IMR-90 (cell line): ENCODE data around the gene GLS2. TPM values are rescaled to one million over a fixed set of nuclear protein-coding genes. Genes with fewer than 3 reads are reported as not detected.
A peak's percentile ranks its signal among the peaks of the same experiment; 100 is the strongest.

Source experiments
- ATAC-seq: fragments of 200-7000 bp; cut with Tn5 transposase; 2 replicates; pipeline ENCODE4 v1.9.1; 2020; ENCODE audit warnings: low read depth, mild to moderate bottlenecking, moderate library complexity
- BruUV-seq: library from RNA; stranded (reverse); fragments of 400-500 nt; replicated peaks from 2 replicates; lab custom pipeline; 2021; lab: Mats Ljungman, UMichigan
- CTCF ChIA-PET: fragments of 300-600 bp; formaldehyde crosslinking; extraction: SDS; loops from one replicate; lab custom pipeline; 2021; ENCODE audit warnings: antibody characterized with exemption; lab: Yijun Ruan, JAX
- POLR2A ChIA-PET: fragments of 300-600 bp; sonication (Branson Sonifier 250); formaldehyde crosslinking; loops from one replicate; lab custom pipeline; 2022; ENCODE audit warnings: antibody characterized with exemption; ENCODE audit not compliant: unreplicated experiment; lab: Charles Lee
- DNase-seq: peaks from one replicate; pipeline ENCODE4 v3.0.0; 2013
- H2AFZ ChIP-seq: replicated peaks from 2 replicates; pipeline ENCODE3; 2013; ENCODE audit warnings: low read length, mild to moderate bottlenecking; ENCODE audit not compliant: poor library complexity
- H2AK5ac ChIP-seq: 2 replicates; pipeline ENCODE4 v1.6.1; 2013; ENCODE audit warnings: low read depth, low read length, inconsistent platforms
- H2AK9ac ChIP-seq: replicated peaks from 2 replicates; pipeline ENCODE3; 2013; ENCODE audit warnings: mild to moderate bottlenecking, low read depth, low read length, moderate library complexity; ENCODE audit not compliant: poor library complexity
- H2BK120ac ChIP-seq: 2 replicates; pipeline ENCODE4 v1.6.1; 2013; ENCODE audit warnings: low read depth, low read length, inconsistent platforms
- H2BK15ac ChIP-seq: 3 replicates; pipeline ENCODE4 v1.6.1; 2013; ENCODE audit warnings: low read depth, low read length, inconsistent platforms
- H2BK20ac ChIP-seq: 2 replicates; pipeline ENCODE4 v1.6.1; 2013; ENCODE audit warnings: low read depth, mild to moderate bottlenecking, inconsistent platforms, low read length, moderate library complexity
- H2BK5ac ChIP-seq: 2 replicates; pipeline ENCODE4 v1.6.1; 2013; ENCODE audit warnings: mild to moderate bottlenecking, low read depth, low read length, inconsistent platforms; ENCODE audit not compliant: poor library complexity, severe bottlenecking
- H3K14ac ChIP-seq: replicated peaks from 2 replicates; pipeline ENCODE4 v1.6.1; 2013; ENCODE audit warnings: low read depth, low read length, inconsistent platforms
- H3K18ac ChIP-seq: 2 replicates; pipeline ENCODE4 v1.6.1; 2013; ENCODE audit warnings: low read depth, low read length, control low read depth
- H3K23ac ChIP-seq: 2 replicates; pipeline ENCODE4 v1.6.1; 2013; ENCODE audit warnings: low read depth, low read length, inconsistent platforms
- H3K27ac ChIP-seq: 2 replicates; pipeline ENCODE4 v1.5.1; 2013; ENCODE audit warnings: mild to moderate bottlenecking, control low read depth, low read length; ENCODE audit not compliant: insufficient read depth
- H3K27me3 ChIP-seq: 2 replicates; pipeline ENCODE4 v1.6.1; 2013; ENCODE audit warnings: low read length; ENCODE audit not compliant: control insufficient read depth, insufficient read depth
- H3K36me3 ChIP-seq: 2 replicates; pipeline ENCODE4 v1.6.1; 2013; ENCODE audit warnings: low read length, mixed read lengths; ENCODE audit not compliant: control insufficient read depth, insufficient read depth
- H3K4ac ChIP-seq: 2 replicates; pipeline ENCODE4 v1.6.1; 2013; ENCODE audit warnings: low read depth, low read length, inconsistent platforms
- H3K4me1 ChIP-seq: 2 replicates; pipeline ENCODE4 v1.6.1; 2013; ENCODE audit warnings: low read length, mixed read lengths; ENCODE audit not compliant: control insufficient read depth, insufficient read depth
- H3K4me2 ChIP-seq: 2 replicates; pipeline ENCODE4 v1.6.1; 2013; ENCODE audit warnings: low read depth, mild to moderate bottlenecking, control low read depth, low read length, moderate library complexity
- H3K4me3 ChIP-seq: 2 replicates; pipeline ENCODE4 v1.5.1; 2013; ENCODE audit warnings: low read depth, mild to moderate bottlenecking, control low read depth, low read length, moderate library complexity; ENCODE audit not compliant: insufficient read depth
- H3K56ac ChIP-seq: 2 replicates; pipeline ENCODE4 v1.6.1; 2013; ENCODE audit warnings: low read length, inconsistent platforms; ENCODE audit not compliant: insufficient read depth; ENCODE audit errors: extremely low read depth
- H3K79me1 ChIP-seq, 2 experiments: 2 replicates each; pipeline ENCODE4 v1.6.1; 2013; ENCODE audit warnings: low read length in 2 of 2, inconsistent platforms in 1 of 2, low read depth in 1 of 2
- H3K9ac ChIP-seq: 2 replicates; pipeline ENCODE4 v1.6.1; 2013; ENCODE audit warnings: low read depth, low read length, control low read depth
- H3K9me1 ChIP-seq: 2 replicates; pipeline ENCODE4 v1.6.1; 2013; ENCODE audit warnings: low read length, inconsistent platforms; ENCODE audit not compliant: insufficient read depth
- H3K9me3 ChIP-seq: 2 replicates; pipeline ENCODE4 v1.6.1; 2013; ENCODE audit warnings: low read length; ENCODE audit not compliant: control insufficient read depth, insufficient read depth
- H4K20me1 ChIP-seq: 2 replicates; pipeline ENCODE4 v1.6.1; 2013; ENCODE audit warnings: low read length, inconsistent platforms; ENCODE audit not compliant: insufficient read depth
- H4K5ac ChIP-seq: 2 replicates; pipeline ENCODE4 v1.6.1; 2013; ENCODE audit warnings: mild to moderate bottlenecking, low read depth, low read length, control low read depth
- H4K8ac ChIP-seq, 2 experiments: 2 replicates each; pipeline ENCODE4 v1.6.1; 2013; ENCODE audit warnings: low read depth in 2 of 2, low read length in 2 of 2, control low read depth in 1 of 2, inconsistent platforms in 1 of 2
- H4K91ac ChIP-seq: 2 replicates; pipeline ENCODE4 v1.6.1; 2013; ENCODE audit warnings: low read depth, low read length, inconsistent platforms; ENCODE audit not compliant: insufficient read depth
- RAD21 ChIP-seq: IDR thresholded peaks from 2 replicates; pipeline ENCODE4 v1.6.1; 2012; ENCODE audit warnings: low read length, improper control_type of control experiment
- SMC3 ChIP-seq: fragments of 150-350 bp; IDR thresholded peaks from 2 replicates; pipeline ENCODE4 v1.6.1; 2016; ENCODE audit warnings: low read depth, mild to moderate bottlenecking, antibody characterized with exemption, low read length, moderate library complexity
- WGBS, 2 experiments: methylation state at CpG; one replicate each; pipeline versions ENCODE4 v1.1.5 to v1.1.7; 2013; ENCODE audit warnings: missing lambda C conversion rate in 2 of 2; ENCODE audit not compliant: insufficient read length in 1 of 2; ENCODE audit errors: extremely low coverage in 2 of 2; 5-methylcytosine and 5-hydroxymethylcytosine counted together
- dilution Hi-C: fragments of 300-500 bp; cut with HindIII; formaldehyde crosslinking; loops from one replicate; pipeline ENCODE4 v1.14.3; 2018; ENCODE audit warnings: low sequenced_read_pairs; ENCODE audit not compliant: unreplicated experiment
- in situ Hi-C: fragments of 300-500 bp; cut with MboI; formaldehyde crosslinking; loops from 3 replicates; pipeline ENCODE4 v1.14.3; 2019; ENCODE audit warnings: low sequenced_read_pairs, inconsistent platforms, mixed read lengths
- intact Hi-C: fragments of 100-400 bp; cut with micrococcal nuclease; formaldehyde crosslinking; loops from 2 replicates; pipeline ENCODE4 v1.10.0; 2022
- polyA plus RNA-seq, 3 experiments: library from polyadenylated mRNA; depleted of rRNA; stranded (reverse); fragments of >200 nt; gene quantifications; 2 replicates each; pipeline ENCODE4 v1.2.3, GENCODE V29; 2012; ENCODE audit warnings: low replicate concordance in 1 of 3
- total RNA-seq: library from RNA; depleted of rRNA; stranded (reverse); fragments of >200 nt; gene quantifications from 2 replicates; pipeline ENCODE4 v1.2.3, GENCODE V29; 2012
- TF ChIP-seq, protein P1 (sequence below): conservative IDR thresholded peaks from 2 replicates; pipeline ENCODE4 v1.5.1; 2012; ENCODE audit warnings: mild to moderate bottlenecking, low read depth, low read length, improper control_type of control experiment

The GLS2 gene
- total and polyA plus RNA-seq, 2 of the 4 experiments (the other 2 are of a cell fraction) = 0.21 to 0.36 TPM

DNA sequence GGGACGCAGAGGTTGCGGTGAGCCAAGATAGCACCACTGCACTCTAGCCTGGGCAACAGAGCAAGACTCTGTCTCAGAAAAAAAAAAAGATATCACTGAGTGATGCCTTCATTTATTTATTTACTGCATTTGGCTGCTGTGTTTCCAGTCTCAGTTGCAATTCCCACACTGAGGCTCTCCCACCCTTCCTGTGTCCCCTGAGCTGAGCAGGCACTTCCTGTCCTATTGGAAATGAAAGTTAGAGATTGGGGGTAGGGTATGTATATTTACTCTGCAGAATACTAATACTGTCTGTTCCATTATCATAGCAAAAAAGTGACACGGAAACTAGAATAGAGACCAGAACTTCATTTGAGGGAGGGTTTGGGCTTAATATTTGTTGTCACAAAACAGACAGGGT is 32.1 kb upstream of the GLS2 start:
- no TSS peak for BruUV-seq
- peak overlapping the region; percentile 65; the same call in 1 of the 2 replicates for H3K4me2 ChIP-seq
- H2AFZ ChIP-seq = no peak overlapping the region
- H3K4me3 ChIP-seq = no peak overlapping the region
- H4K8ac ChIP-seq = peak overlapping the region in 1 of 2 experiments; percentile 32; a peak in 2 of 4 replicates
- H2BK5ac ChIP-seq = peak overlapping the region; percentile 84
- H3K18ac ChIP-seq = no peak overlapping the region
- POLR2A ChIA-PET = no interaction called here
- no peaks in the 10 kb centered on the region for H3K36me3 ChIP-seq
- H3K79me1 ChIP-seq = peaks cover 0 to 21% of the 10 kb centered on the region in 2 experiments; a peak in 2 of 4 replicates
- peak overlapping the region; percentile 7; the same call in 1 of the 2 replicates for H3K23ac ChIP-seq
- no peak overlapping the region for H3K56ac ChIP-seq
- H3K9me1 ChIP-seq = peaks cover 6% of the 10 kb centered on the region
- peak overlapping the region; percentile 30; the same call in 1 of the 2 replicates for H3K14ac ChIP-seq
- H3K27ac ChIP-seq = peak overlapping the region; percentile 24; the same call in 1 of the 2 replicates
- ATAC-seq = no peak
- H3K27me3 ChIP-seq = no peaks in the 10 kb centered on the region
- CTCF ChIA-PET = no interaction called here
- no peak overlapping the region for H2AK9ac ChIP-seq
- H4K5ac ChIP-seq = peak overlapping the region; percentile 1; the same call in 1 of the 2 replicates
- peak overlapping the region; percentile 56; the same call in 1 of the 3 replicates for H2BK15ac ChIP-seq
- peak overlapping the region; percentile 65; the same call in 1 of the 2 replicates for H3K4ac ChIP-seq
- peak; percentile 8 for DNase-seq
- H2BK20ac ChIP-seq = peak overlapping the region; percentile 63
- dilution Hi-C loops (no loop called here), in situ Hi-C loops (loop anchor here (5.0 to 25.0 kb wide), 2 partner anchors 47 to 467 kb away; a partner anchor contains a TSS), intact Hi-C loops (no loop called here)
- peak overlapping the region; percentile 60; the same call in 1 of the 2 replicates for H2BK120ac ChIP-seq
- H2AK5ac ChIP-seq = 0 out of 2 replicates have a peak overlapping the region, but pooled peaks have one; percentile 50
- peaks cover 8% of the 10 kb centered on the region for H3K4me1 ChIP-seq
- H3K9ac ChIP-seq = no peak overlapping the region
- H4K20me1 ChIP-seq = no peaks in the 10 kb centered on the region
- TF ChIP-seq, protein P1, sequence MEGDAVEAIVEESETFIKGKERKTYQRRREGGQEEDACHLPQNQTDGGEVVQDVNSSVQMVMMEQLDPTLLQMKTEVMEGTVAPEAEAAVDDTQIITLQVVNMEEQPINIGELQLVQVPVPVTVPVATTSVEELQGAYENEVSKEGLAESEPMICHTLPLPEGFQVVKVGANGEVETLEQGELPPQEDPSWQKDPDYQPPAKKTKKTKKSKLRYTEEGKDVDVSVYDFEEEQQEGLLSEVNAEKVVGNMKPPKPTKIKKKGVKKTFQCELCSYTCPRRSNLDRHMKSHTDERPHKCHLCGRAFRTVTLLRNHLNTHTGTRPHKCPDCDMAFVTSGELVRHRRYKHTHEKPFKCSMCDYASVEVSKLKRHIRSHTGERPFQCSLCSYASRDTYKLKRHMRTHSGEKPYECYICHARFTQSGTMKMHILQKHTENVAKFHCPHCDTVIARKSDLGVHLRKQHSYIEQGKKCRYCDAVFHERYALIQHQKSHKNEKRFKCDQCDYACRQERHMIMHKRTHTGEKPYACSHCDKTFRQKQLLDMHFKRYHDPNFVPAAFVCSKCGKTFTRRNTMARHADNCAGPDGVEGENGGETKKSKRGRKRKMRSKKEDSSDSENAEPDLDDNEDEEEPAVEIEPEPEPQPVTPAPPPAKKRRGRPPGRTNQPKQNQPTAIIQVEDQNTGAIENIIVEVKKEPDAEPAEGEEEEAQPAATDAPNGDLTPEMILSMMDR = no peak
- TF ChIP-seq RAD21 (no peak), SMC3 (no peak)
- H3K9me3 ChIP-seq = no peaks in the 10 kb centered on the region
- H4K91ac ChIP-seq = peak overlapping the region; percentile 25
- WGBS, 2 experiments = no CpG with 5 or more reads among the region's 3 CpGs
